Activated CD8-positive, alpha-beta memory T cell treated with anti-CD3 and anti-CD28 coated beads for 24 hours (primary cell): Measurements from ENCODE around the gene NFASC.

Experiments used
- DNase-seq: peaks from one replicate; pipeline ENCODE4 v3.0.0-alpha.2; 2020

Gene NFASC

DNA sequence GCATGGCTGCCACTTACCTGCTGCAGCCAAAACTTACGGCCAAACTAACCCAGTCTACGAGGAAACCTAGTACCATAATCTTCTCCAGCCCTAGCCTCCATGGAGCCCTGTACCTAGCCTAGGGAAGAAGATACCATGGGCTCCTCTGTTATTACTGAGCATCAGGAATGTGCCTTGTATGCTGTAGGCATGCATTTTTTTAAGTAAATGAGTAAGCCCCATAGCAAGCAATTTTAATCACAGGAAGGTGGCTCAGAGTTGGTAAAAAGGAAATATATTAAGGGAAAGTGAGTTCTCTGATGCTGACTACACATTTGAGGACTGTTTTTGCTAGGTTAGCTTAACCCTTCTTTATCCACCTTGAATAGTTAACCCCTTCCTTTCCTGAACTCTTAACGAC lies 21.2 kb downstream of the NFASC start:
- no peak for DNase-seq

DNA sequence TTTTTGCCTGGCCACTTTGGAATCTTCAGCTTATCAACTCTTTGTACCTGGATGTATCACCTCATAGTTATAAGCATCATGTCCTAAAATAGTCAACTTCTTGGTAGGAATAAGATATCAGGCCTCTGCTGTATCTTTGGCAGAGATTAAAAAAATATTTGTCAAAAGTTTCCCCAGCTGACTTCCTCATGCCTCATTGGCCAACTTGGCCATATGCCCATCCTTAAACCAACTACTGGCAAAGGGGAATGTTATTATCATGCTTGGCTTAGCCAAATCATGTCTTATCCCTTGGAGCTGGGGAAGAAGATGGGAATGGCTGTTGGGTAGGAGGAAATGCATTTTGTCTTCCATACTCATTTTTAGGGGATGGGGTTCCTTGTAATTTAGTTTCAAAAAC lies 23.4 kb downstream of the NFASC start:
- DNase-seq = no peak

GRCh38 chr1:204894606-204895005 lies 23.9 kb downstream of the NFASC start:
- no peak for DNase-seq

DNA sequence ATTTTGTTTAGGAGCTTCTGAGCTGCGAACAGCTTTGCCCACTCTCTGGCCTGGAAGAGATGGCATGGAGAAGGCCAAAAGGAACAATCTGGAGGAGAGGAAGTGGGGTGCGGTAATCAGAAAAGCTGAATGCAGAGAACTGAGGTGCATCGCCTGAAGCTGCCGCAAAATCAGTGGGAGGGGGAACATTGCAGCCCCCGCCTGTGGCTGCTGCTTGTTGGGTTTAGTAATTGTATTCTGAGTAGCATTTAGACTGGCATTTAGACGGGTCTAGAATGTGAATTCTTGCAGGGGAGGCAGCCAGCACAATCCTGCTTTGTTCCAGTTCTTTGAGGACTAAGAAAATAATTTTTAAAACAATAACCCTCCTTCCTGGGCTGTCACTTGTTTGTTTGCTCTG lies 25.4 kb downstream of the NFASC start:
- no peak for DNase-seq

- DNase-seq = no peak
These were observed 26.3 kb downstream of the NFASC start for GRCh38 chr1:204896787-204897469.

DNA sequence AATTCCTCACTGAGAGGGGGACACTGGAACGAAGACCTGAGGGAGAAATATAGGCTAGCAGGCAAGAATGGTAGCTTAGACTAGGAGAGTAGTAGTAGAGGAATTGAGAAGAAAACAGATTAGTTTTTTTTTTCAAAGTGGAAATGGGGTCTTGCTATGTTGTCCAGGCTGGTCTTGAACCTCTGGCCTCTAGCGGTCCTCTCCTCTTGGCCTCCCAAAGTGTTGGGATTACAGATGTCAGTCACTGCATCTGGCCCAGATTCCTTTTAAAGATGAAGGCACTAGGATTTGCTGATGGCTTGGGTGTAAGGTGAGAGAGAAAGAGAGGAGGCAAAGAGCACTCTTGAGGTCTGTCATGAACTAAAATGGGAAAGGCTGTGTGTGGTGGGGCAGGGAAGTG lies 30.1 kb downstream of the NFASC start:
- no peak for DNase-seq

DNA sequence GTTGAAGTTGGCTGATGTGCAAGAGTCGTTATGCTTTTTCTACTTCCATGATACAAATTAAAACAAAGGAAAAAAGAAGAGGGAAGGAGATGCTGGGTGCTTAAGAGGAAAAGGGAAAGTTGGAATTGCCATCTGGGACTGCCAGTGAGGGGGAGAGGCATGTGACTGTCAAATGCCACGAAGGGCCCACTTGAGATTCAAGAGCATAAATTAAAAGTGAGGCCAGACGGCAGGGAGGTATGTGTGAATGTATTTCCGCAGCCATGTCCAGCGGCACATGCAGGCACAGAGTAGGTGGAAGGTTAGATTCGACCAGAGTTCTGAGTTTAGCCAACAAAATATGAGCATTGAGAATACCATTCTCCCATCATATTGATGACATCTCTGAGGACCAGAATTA lies 32.0 kb downstream of the NFASC start:
- DNase-seq = no peak

DNA sequence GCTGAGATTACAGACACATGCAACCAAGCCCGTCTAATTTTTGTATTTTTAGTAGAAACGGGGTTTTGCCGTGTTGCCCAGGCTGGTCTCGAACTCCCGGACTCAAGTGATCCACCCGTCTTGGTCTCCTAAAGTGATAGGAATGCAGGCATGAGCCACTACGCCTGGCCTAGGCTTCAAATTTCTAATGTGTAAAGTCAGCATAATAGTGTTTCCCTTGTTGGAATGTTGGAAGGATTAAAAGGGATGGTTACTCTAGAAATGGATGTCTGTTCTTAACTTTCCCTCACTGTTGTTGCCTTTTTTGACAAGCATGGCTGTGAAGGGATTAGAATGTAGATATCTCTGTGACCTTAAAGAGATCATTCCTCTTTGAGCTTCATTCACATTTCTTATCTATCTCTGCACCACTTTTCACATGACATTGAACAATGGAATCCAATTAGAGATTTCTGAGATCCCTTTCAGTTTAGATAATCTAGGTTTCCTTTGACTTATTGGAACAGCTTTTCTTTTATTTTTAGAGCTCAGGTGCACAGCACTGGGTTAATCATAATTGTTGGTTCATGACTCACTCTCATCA lies 33.7 kb downstream of the NFASC start:
- no peak for DNase-seq

DNA sequence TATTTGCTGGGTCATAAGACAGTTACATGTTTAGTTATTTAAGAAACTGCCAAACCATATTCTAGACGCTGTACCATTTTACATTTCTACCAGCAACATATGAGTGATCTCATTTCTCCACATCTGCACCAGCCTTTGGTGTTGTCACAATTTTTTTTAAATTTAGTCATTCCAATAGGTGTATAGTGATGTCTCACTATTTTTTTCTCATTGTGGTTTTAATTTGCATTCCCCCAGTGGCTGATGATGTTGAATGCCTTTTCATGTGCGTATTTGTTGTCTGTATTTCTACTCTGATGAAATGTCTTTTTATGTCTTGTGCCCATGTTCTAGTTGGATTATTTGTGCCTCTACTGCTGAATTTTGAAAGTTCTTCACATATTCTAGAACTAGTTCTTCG lies 38.4 kb downstream of the NFASC start:
- DNase-seq = no peak

- DNase-seq = no peak
These were observed 45.3 kb downstream of the NFASC start for GRCh38 chr1:204915861-204916495.

DNA sequence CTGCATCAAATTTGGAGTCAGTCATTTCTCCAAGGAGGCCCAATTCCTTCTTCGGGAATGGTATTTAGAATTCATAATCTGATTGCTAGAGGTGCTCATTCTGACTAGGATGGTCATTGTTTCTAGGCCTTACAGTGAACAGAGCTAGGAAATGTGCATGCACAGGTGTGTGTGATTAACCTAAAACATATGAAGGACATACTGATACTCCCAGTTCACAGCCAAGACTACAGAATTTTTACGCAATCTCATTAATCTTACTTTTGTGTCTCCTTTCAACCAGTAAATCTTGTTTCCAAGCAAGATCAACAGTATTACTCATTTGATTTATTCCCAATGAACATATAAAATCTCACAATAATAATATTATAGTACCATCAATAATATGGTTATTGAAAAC lies 47.1 kb downstream of the NFASC start:
- no peak for DNase-seq

GRCh38 chr1:204920511-204920910 lies 49.8 kb downstream of the NFASC start:
- DNase-seq = no peak

- DNase-seq = no peak
These were observed 50.3 kb downstream of the NFASC start for GRCh38 chr1:204920967-204921366.

GRCh38 chr1:204921855-204922516 lies 51.3 kb downstream of the NFASC start:
- no peak for DNase-seq

- DNase-seq = no peak
These were observed 52.5 kb downstream of the NFASC start for GRCh38 chr1:204923201-204923600.

DNA sequence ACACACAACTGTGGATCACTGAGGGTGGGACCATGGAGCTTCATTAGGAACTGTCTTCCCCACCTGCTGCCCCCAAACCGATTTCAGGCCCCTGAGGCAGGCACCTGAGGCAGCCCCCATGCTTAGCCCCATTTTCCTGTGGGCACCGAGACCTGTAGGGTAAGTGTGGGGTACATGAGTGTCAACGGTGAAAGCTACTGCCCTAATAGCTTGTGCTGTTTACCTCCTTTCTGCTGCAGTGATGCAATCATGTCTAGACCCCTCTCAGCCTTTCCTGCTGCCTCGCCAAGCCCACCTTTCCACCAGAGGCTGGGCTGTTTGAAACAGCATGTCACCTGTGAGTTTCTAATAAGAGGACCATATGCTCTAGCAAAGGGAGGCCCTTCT lies 53.0 kb downstream of the NFASC start:
- DNase-seq = no peak

DNA sequence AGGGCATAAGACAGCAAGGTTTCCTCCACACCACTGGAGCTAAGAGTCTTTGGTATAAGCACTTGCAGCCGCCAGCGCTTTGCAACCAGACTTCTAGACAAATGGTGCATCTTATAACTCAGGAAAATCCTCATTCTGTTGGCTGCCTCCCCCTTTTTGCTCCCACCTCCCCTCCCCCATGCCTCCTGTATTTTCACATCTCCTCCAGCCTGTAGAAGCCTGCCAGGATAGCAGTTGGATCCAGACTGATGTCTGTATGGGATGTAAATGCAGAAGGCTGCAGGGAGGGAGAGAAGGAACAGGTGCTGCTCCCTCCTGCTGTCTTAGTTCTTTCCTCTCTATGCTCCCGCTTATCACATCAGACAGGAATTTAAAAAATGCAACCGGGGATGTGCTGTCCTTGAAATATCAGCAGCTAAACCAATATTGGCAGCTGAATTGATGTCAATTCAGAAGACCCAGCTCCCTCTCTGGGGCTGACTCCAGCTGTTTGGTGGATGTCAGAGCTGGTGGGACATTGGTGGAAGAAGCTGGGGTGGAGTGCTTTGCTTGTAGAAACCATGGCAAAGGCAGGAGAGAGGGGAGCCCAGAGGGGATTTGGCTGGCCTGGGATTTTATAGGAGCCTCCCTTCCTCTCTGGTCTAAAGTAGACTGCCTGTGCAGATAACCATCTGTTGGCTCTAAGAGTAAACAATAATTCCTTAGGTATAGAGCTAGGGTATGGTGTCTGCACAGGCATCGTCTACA lies 53.5 kb downstream of the NFASC start:
- DNase-seq = no peak

DNA sequence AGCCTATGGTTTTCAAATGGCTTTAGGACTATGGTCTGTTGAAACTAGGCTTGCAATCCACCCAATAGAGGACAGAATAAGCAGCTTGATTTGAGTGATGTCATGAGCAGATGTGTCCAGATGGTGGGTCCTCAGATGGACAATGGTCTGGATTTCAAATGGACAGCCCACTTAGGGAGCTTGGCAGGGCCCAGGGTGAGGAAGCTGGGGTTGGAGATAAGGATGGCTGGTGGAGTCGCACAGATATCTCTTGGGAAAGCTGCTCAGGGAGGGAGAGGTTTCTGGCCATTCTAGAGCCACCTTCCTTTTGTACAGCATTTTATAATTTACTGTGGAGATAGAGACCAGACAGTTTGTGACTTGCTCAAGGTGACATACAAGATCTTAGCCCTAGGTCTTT lies 55.0 kb downstream of the NFASC start:
- no peak for DNase-seq

GRCh38 chr1:204927673-204928641 lies 57.3 kb downstream of the NFASC start:
- no peak for DNase-seq

DNA sequence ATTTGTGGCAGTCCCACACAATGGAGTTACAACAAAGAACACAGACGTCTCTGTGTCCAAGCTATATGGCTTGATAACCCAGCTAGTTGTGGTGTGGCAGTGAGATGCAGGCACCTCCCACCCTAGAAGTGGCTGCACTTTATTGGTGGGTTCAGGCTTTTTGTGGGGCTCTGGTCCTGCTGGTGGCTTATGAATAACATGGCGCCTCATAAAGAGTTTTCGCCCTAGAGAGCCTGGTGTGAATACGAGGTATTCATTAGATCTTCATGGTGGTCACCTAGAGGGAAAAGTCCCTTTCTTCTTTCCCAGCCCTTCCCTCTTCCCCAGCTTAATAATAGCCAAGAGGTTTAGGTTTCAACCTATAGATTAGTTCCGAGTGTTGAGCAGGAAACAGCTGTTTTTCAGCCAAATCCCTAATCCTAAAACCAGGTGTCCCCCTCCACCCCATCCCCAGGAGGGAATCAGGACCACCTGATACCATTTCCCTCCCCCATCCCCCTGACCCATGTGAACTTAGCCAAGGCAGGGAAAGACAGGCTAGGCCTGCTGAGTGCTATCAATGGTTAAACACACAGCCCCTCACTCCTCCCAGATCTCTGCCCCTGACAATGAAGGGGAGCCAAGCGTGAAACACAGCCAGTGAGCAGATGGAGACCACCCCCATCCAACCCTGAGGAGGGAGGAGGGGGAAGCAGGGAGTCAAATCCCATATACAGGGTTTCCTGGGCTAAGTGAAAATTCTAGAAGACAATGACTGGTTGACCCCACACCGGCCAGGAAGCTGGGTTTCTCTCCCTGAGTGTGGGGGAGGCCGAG lies 58.2 kb downstream of the NFASC start:
- DNase-seq = no peak

- DNase-seq = no peak
These were observed 59.0 kb downstream of the NFASC start for GRCh38 chr1:204929487-204930154.
